ENCODE results near the gene PLCH1. TPM values are rescaled to one million over a fixed set of nuclear protein-coding genes. Genes with fewer than 3 reads are reported as not detected.

The PLCH1 gene
- total RNA-seq, 1 experiment from 2014 or later, result 1.4 TPM

- no peaks in the 10 kb centered on the region for H3K9me2 ChIP-seq (ENCODE audit: insufficient read depth)
- H3K36me3 ChIP-seq (ENCODE audit: low read depth), result no peaks in the 10 kb centered on the region
- H3K4me3 ChIP-seq, result no peak overlapping the region
- no peak overlapping the region for H2AFZ ChIP-seq
- H3K27me3 ChIP-seq (ENCODE audit: insufficient read depth, low read depth), result no peaks in the 10 kb centered on the region
- ChIA-PET CTCF (no interaction called here), POLR2A (ENCODE audit: unreplicated experiment) (no interaction called here)
- no peak overlapping the region for H3K27ac ChIP-seq
- DNase-seq, result no peak
- no peaks in the 10 kb centered on the region for H3K4me1 ChIP-seq (replicated peaks; ENCODE audit: insufficient read depth)
- H3F3A ChIP-seq (ENCODE audit: insufficient read depth, low read depth), result no peaks in the 10 kb centered on the region
- no TSS peak for BruUV-seq (replicated peaks)
- H3K9me3 ChIP-seq (ENCODE audit: insufficient read depth, low read depth), result no peaks in the 10 kb centered on the region
- H4K20me1 ChIP-seq (ENCODE audit: insufficient read depth), result no peaks in the 10 kb centered on the region
- TF ChIP-seq CTCF (conservative IDR thresholded peaks at IDR 0.05), result no peak
- no peak for TF ChIP-seq EZH2 (IDR thresholded peaks at IDR 0.05; ENCODE audit: low read depth)
- H3K4me2 ChIP-seq, result no peak overlapping the region
- no peaks in the 10 kb centered on the region for H3K79me2 ChIP-seq (ENCODE audit: low read depth)
- intact Hi-C loops (cut with micrococcal nuclease; ENCODE audit: unreplicated experiment), result loop anchor here (10.0 kb wide), 1 partner anchor 125 kb away; no protein-coding TSS in a partner anchor
These were observed 415.3 kb downstream of the PLCH1 start for GRCh38 chr3:155329513-155330048.

- no peaks in the 10 kb centered on the region for H3K9me2 ChIP-seq (ENCODE audit: insufficient read depth)
- POLR2A ChIA-PET (ENCODE audit: unreplicated experiment), result no interaction called here
- no peaks in the 10 kb centered on the region for H3F3A ChIP-seq (ENCODE audit: insufficient read depth, low read depth)
- H3K27ac ChIP-seq, result no peak overlapping the region
- no peaks in the 10 kb centered on the region for H3K36me3 ChIP-seq (ENCODE audit: low read depth)
- no peaks in the 10 kb centered on the region for H3K27me3 ChIP-seq (ENCODE audit: insufficient read depth, low read depth)
- TF ChIP-seq EZH2 (IDR thresholded peaks at IDR 0.05; ENCODE audit: low read depth) (no peak), CTCF (conservative IDR thresholded peaks at IDR 0.05) (no peak)
- H2AFZ ChIP-seq, result no peak overlapping the region
- no peak overlapping the region for H3K4me2 ChIP-seq
- CTCF ChIA-PET, result no interaction called here
- intact Hi-C loops (cut with micrococcal nuclease; ENCODE audit: unreplicated experiment), result loop anchor here (10.0 kb wide), 1 partner anchor 123 kb away; no protein-coding TSS in a partner anchor
- no peaks in the 10 kb centered on the region for H3K9me3 ChIP-seq (ENCODE audit: insufficient read depth, low read depth)
- no peak overlapping the region for H3K4me3 ChIP-seq
- H3K4me1 ChIP-seq (replicated peaks; ENCODE audit: insufficient read depth), result no peaks in the 10 kb centered on the region
- no peaks in the 10 kb centered on the region for H3K79me2 ChIP-seq (ENCODE audit: low read depth)
- BruUV-seq (replicated peaks), result no TSS peak
- DNase-seq, result no peak
- H4K20me1 ChIP-seq (ENCODE audit: insufficient read depth), result no peaks in the 10 kb centered on the region
These were observed 417.0 kb downstream of the PLCH1 start for GRCh38 chr3:155327871-155328270.

- TF ChIP-seq EZH2 (IDR thresholded peaks at IDR 0.05; ENCODE audit: low read depth) (no peak), CTCF (conservative IDR thresholded peaks at IDR 0.05) (no peak)
- no peaks in the 10 kb centered on the region for H3K9me3 ChIP-seq (ENCODE audit: insufficient read depth, low read depth)
- POLR2A ChIA-PET (ENCODE audit: unreplicated experiment), result no interaction called here
- CTCF ChIA-PET, result no interaction called here
- no peaks in the 10 kb centered on the region for H3K79me2 ChIP-seq (ENCODE audit: low read depth)
- H3K27ac ChIP-seq, result no peak overlapping the region
- no TSS peak for BruUV-seq (replicated peaks)
- no peaks in the 10 kb centered on the region for H3K36me3 ChIP-seq (ENCODE audit: low read depth)
- H3F3A ChIP-seq (ENCODE audit: insufficient read depth, low read depth), result no peaks in the 10 kb centered on the region
- no peaks in the 10 kb centered on the region for H3K9me2 ChIP-seq (ENCODE audit: insufficient read depth)
- no peaks in the 10 kb centered on the region for H3K27me3 ChIP-seq (ENCODE audit: insufficient read depth, low read depth)
- intact Hi-C loops (cut with micrococcal nuclease; ENCODE audit: unreplicated experiment), result loop anchor here (10.0 kb wide), 1 partner anchor 123 kb away; no protein-coding TSS in a partner anchor
- no peak overlapping the region for H3K4me3 ChIP-seq
- no peaks in the 10 kb centered on the region for H3K4me1 ChIP-seq (replicated peaks; ENCODE audit: insufficient read depth)
- no peak overlapping the region for H2AFZ ChIP-seq
- DNase-seq, result no peak
- no peaks in the 10 kb centered on the region for H4K20me1 ChIP-seq (ENCODE audit: insufficient read depth)
- no peak overlapping the region for H3K4me2 ChIP-seq
These were observed 417.4 kb downstream of the PLCH1 start for GRCh38 chr3:155327430-155327829.
